Calu3 (cell line): Measurements from ENCODE around the gene MFSD12. TPM values are rescaled to one million over a fixed set of nuclear protein-coding genes. Genes with fewer than 3 reads are reported as not detected.

Experiments
- BruUV-seq: library from RNA; stranded (reverse); fragments of 400-500 nt; replicated peaks from 2 replicates; lab custom pipeline; 2021; lab: Mats Ljungman, UMichigan
- CTCF ChIA-PET: fragments of 300-600 bp; sonication (Branson Sonifier 250); formaldehyde crosslinking; loops from one replicate; lab custom pipeline; 2022; ENCODE audit warnings: antibody characterized with exemption; lab: Charles Lee
- DNase-seq: peaks from one replicate; pipeline ENCODE4 v3.0.0; 2022
- H3K27ac Mint-ChIP-seq: one replicate; pipeline ENCODE4 v1.8.0; 2022; ENCODE audit warnings: mixed read lengths; ENCODE audit not compliant: unreplicated experiment
- H3K27me3 Mint-ChIP-seq: one replicate; pipeline ENCODE4 v1.8.0; 2022; ENCODE audit warnings: mixed read lengths; ENCODE audit not compliant: unreplicated experiment
- H3K36me3 Mint-ChIP-seq: one replicate; pipeline ENCODE4 v1.8.0; 2022; ENCODE audit warnings: mild to moderate bottlenecking, moderate library complexity, mixed read lengths; ENCODE audit not compliant: insufficient read depth, unreplicated experiment
- H3K4me1 Mint-ChIP-seq: one replicate; pipeline ENCODE4 v1.8.0; 2022; ENCODE audit warnings: mild to moderate bottlenecking, low read depth, mixed read lengths; ENCODE audit not compliant: unreplicated experiment
- H3K4me3 Mint-ChIP-seq: one replicate; pipeline ENCODE4 v1.8.0; 2022; ENCODE audit warnings: mild to moderate bottlenecking, low read depth, moderate library complexity, mixed read lengths; ENCODE audit not compliant: unreplicated experiment
- H3K9me3 Mint-ChIP-seq: one replicate; pipeline ENCODE4 v1.8.0; 2022; ENCODE audit warnings: low read depth, mixed read lengths; ENCODE audit not compliant: unreplicated experiment
- intact Hi-C: fragments of 100-400 bp; cut with micrococcal nuclease; formaldehyde crosslinking; loops from one replicate; pipeline ENCODE4 v1.10.0; 2022; ENCODE audit not compliant: unreplicated experiment
- total RNA-seq: library from RNA; stranded (reverse); gene quantifications from 2 replicates; pipeline ENCODE4 v1.2.3, GENCODE V29; 2022
- TF ChIP-seq, protein P1 (sequence below): fragments of 200-600 bp; IDR thresholded peaks from one replicate; pipeline ENCODE4 v1.8.0; 2022; ENCODE audit warnings: antibody characterized with exemption; ENCODE audit not compliant: unreplicated experiment

MFSD12 gene
- total RNA-seq, 1 experiment from 2014 or later = 105 TPM

- Mint-ChIP-seq H3K4me3 (no peak overlapping the region), H3K4me1 (no peaks in the 10 kb centered on the region), H3K9me3 (no peaks in the 10 kb centered on the region), H3K27ac (no peak overlapping the region), H3K27me3 (no peaks in the 10 kb centered on the region), H3K36me3 (peaks cover 19% of the 10 kb centered on the region)
- no TSS peak for BruUV-seq
- no peak for DNase-seq
- TF ChIP-seq, protein P1, sequence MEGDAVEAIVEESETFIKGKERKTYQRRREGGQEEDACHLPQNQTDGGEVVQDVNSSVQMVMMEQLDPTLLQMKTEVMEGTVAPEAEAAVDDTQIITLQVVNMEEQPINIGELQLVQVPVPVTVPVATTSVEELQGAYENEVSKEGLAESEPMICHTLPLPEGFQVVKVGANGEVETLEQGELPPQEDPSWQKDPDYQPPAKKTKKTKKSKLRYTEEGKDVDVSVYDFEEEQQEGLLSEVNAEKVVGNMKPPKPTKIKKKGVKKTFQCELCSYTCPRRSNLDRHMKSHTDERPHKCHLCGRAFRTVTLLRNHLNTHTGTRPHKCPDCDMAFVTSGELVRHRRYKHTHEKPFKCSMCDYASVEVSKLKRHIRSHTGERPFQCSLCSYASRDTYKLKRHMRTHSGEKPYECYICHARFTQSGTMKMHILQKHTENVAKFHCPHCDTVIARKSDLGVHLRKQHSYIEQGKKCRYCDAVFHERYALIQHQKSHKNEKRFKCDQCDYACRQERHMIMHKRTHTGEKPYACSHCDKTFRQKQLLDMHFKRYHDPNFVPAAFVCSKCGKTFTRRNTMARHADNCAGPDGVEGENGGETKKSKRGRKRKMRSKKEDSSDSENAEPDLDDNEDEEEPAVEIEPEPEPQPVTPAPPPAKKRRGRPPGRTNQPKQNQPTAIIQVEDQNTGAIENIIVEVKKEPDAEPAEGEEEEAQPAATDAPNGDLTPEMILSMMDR = no peak
- CTCF ChIA-PET = no interaction called here
- intact Hi-C loops = no loop called here
These were observed 37.0 kb downstream of the MFSD12 start for GRCh38 chr19:3520166-3521103.

GRCh38 chr19:3519126-3519525 lies 38.3 kb downstream of the MFSD12 start:
- TF ChIP-seq, protein P1 = no peak
- Mint-ChIP-seq H3K27me3 (no peaks in the 10 kb centered on the region), H3K4me1 (no peaks in the 10 kb centered on the region), H3K9me3 (no peaks in the 10 kb centered on the region), H3K36me3 (peaks cover 17% of the 10 kb centered on the region), H3K4me3 (no peak overlapping the region), H3K27ac (no peak overlapping the region)
- intact Hi-C loops = no loop called here
- no TSS peak for BruUV-seq
- no peak for DNase-seq
- CTCF ChIA-PET = no interaction called here

DNA sequence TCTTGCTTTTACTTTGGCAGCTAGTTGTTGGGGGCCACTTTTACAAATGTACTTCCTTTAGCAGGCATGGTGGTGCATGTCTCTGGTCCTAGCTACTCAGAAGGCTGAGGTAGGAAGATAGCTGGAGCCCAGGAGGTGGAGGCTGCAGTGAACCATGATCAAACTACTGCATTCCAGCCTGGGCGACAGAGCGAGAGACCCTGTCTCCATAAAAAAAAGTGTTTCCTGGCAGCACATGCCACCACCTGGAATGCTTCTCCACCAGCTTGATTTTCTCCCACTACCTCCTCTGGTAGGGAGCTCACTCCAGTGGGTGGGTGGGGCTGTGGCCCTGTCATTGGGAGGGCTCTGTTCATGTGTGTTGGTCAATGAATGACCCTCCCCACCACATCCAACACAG lies 38.7 kb downstream of the MFSD12 start:
- TF ChIP-seq, protein P1 = no peak
- no peak overlapping the region for H3K27ac Mint-ChIP-seq
- no peaks in the 10 kb centered on the region for H3K9me3 Mint-ChIP-seq
- CTCF ChIA-PET = no interaction called here
- H3K4me3 Mint-ChIP-seq = no peak overlapping the region
- no peaks in the 10 kb centered on the region for H3K27me3 Mint-ChIP-seq
- H3K4me1 Mint-ChIP-seq = no peaks in the 10 kb centered on the region
- intact Hi-C loops = no loop called here
- DNase-seq = no peak
- H3K36me3 Mint-ChIP-seq = peaks cover 13% of the 10 kb centered on the region
- BruUV-seq = no TSS peak

DNA sequence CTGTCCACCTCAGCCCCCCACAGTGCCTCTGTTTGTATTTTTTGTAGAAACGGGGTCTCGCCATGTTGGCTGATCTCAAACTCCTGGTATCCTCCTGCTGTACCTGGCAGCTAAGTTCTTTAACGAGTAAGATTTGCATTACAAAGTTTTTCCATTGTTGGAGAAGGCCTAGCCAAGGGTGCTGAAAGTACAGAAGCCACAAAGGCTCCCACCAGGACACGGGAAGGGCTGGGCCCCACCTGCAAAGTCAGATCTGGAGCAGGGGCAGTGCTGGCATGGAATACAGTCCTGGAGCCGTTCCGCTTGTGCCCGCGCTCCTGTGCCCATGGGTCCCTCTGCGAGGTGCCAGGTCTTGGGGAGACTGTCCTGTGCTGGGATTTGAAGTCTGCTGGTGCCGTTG lies 39.1 kb downstream of the MFSD12 start:
- no peaks in the 10 kb centered on the region for H3K9me3 Mint-ChIP-seq
- TF ChIP-seq, protein P1 = no peak
- CTCF ChIA-PET = interaction anchor here (0.7 kb wide), 1 partner anchor 18 kb away, joined by 9 read pairs; the partner anchor contains the start of gene DOHH
- no peak for DNase-seq
- no peak overlapping the region for H3K4me3 Mint-ChIP-seq
- no peak overlapping the region for H3K27ac Mint-ChIP-seq
- no TSS peak for BruUV-seq
- H3K4me1 Mint-ChIP-seq = no peaks in the 10 kb centered on the region
- H3K36me3 Mint-ChIP-seq = peaks cover 11% of the 10 kb centered on the region
- intact Hi-C loops = no loop called here
- no peaks in the 10 kb centered on the region for H3K27me3 Mint-ChIP-seq
